Activated CD4-positive, alpha-beta T cell treated with anti-CD3 and anti-CD28 coated beads, Interleukin-2, amount 10 ng/mL, durations not matched to agents 7 days and 5 days (primary cell): Measurements from ENCODE around the gene SLC10A2. TPM values are rescaled to one million over a fixed set of nuclear protein-coding genes. Genes with fewer than 3 reads are reported as not detected.
"Not testable (repeated sequence)": the region's sequence is repeated elsewhere in the genome, so short reads cannot be mapped to it uniquely, and the experiment has no call there.

ENCODE experiments used
- CTCF ChIA-PET: fragments of 350-600 bp; sonication (Branson Sonifier 250); formaldehyde crosslinking; loops from one replicate; lab custom pipeline; 2021; ENCODE audit warnings: antibody characterized with exemption; lab: Charles Lee
- POLR2A ChIA-PET: fragments of 350-600 bp; sonication (Branson Sonifier 250); formaldehyde crosslinking; loops from one replicate; lab custom pipeline; 2021; ENCODE audit warnings: antibody characterized with exemption; lab: Charles Lee
- DNase-seq: peaks from one replicate; pipeline ENCODE4 v3.0.0-alpha.2; 2020
- H3K27ac Mint-ChIP-seq: one replicate; pipeline ENCODE4 v1.8.0; 2021; ENCODE audit warnings: mild to moderate bottlenecking, moderate library complexity, mixed read lengths
- H3K27me3 Mint-ChIP-seq: one replicate; pipeline ENCODE4 v1.8.0; 2021; ENCODE audit warnings: mixed read lengths
- H3K36me3 Mint-ChIP-seq: one replicate; pipeline ENCODE4 v1.8.0; 2021; ENCODE audit warnings: low read depth, mixed read lengths
- H3K4me1 Mint-ChIP-seq: one replicate; pipeline ENCODE4 v1.8.0; 2021; ENCODE audit warnings: mixed read lengths
- H3K4me3 Mint-ChIP-seq: one replicate; pipeline ENCODE4 v1.8.0; 2021; ENCODE audit warnings: mild to moderate bottlenecking, moderate library complexity, mixed read lengths
- H3K9me3 Mint-ChIP-seq: one replicate; pipeline ENCODE4 v1.8.0; 2021; ENCODE audit warnings: mixed read lengths
- total RNA-seq, 2 experiments: library from RNA; stranded (reverse); gene quantifications; one replicate each; pipeline ENCODE4 v1.2.3, GENCODE V29; 2021

Gene SLC10A2
- not detected for total RNA-seq

GRCh38 chr13:103066079-103066780 is at the start of gene SLC10A2:
TSS of gene SLC10A2 (minus strand) at chr13:103066417. CDS start at chr13:103066249, 168 bp downstream.
- H3K36me3 Mint-ChIP-seq, result no peaks in the 10 kb centered on the region
- DNase-seq, result no peak
- H3K4me3 Mint-ChIP-seq, result no peak within 1 kb of the TSS
- POLR2A ChIA-PET, result no interaction called here
- H3K27ac Mint-ChIP-seq, result no peak within 1 kb of the TSS
- H3K4me1 Mint-ChIP-seq, result no peaks in the 10 kb centered on the region
- H3K27me3 Mint-ChIP-seq, result no peaks in the 10 kb centered on the region
- no peaks in the 10 kb centered on the region for H3K9me3 Mint-ChIP-seq
- CTCF ChIA-PET, result no interaction called here

- Mint-ChIP-seq H3K27me3 (no peaks in the 10 kb centered on the region), H3K27ac (no peak overlapping the region), H3K4me3 (no peak overlapping the region), H3K9me3 (peaks cover 2% of the 10 kb centered on the region), H3K4me1 (no peaks in the 10 kb centered on the region), H3K36me3 (no peaks in the 10 kb centered on the region)
- ChIA-PET CTCF (no interaction called here), POLR2A (no interaction called here)
- DNase-seq, result no peak
These were observed 41.4 kb upstream of the SLC10A2 start for GRCh38 chr13:103107580-103107979.

- POLR2A ChIA-PET, result no interaction called here
- CTCF ChIA-PET, result no interaction called here
- no peaks in the 10 kb centered on the region for H3K36me3 Mint-ChIP-seq
- no peak overlapping the region for H3K27ac Mint-ChIP-seq
- no peaks in the 10 kb centered on the region for H3K4me1 Mint-ChIP-seq
- no peaks in the 10 kb centered on the region for H3K9me3 Mint-ChIP-seq
- no peak overlapping the region for H3K4me3 Mint-ChIP-seq
- no peaks in the 10 kb centered on the region for H3K27me3 Mint-ChIP-seq
- no peak for DNase-seq
These were observed 38.1 kb upstream of the SLC10A2 start for GRCh38 chr13:103104340-103104739.

GRCh38 chr13:103103456-103103855 is 37.2 kb upstream of the SLC10A2 start:
- H3K9me3 Mint-ChIP-seq, CTCF ChIA-PET, H3K36me3 Mint-ChIP-seq, H3K4me1 Mint-ChIP-seq, DNase-seq, H3K27ac Mint-ChIP-seq, H3K4me3 Mint-ChIP-seq, POLR2A ChIA-PET, H3K27me3 Mint-ChIP-seq: not testable (repeated sequence)

GRCh38 chr13:103102482-103102881 is 36.3 kb upstream of the SLC10A2 start:
- Mint-ChIP-seq H3K9me3 (no peaks in the 10 kb centered on the region), H3K4me3 (no peak overlapping the region), H3K27ac (no peak overlapping the region), H3K4me1 (no peaks in the 10 kb centered on the region), H3K36me3 (no peaks in the 10 kb centered on the region), H3K27me3 (no peaks in the 10 kb centered on the region)
- DNase-seq, result no peak
- POLR2A ChIA-PET, result no interaction called here
- CTCF ChIA-PET, result no interaction called here

- ChIA-PET CTCF (no interaction called here), POLR2A (no interaction called here)
- Mint-ChIP-seq H3K27me3 (no peaks in the 10 kb centered on the region), H3K4me1 (no peaks in the 10 kb centered on the region), H3K27ac (no peak overlapping the region), H3K9me3 (no peaks in the 10 kb centered on the region), H3K36me3 (no peaks in the 10 kb centered on the region), H3K4me3 (no peak overlapping the region)
- no peak for DNase-seq
These were observed 35.7 kb upstream of the SLC10A2 start for GRCh38 chr13:103101901-103102300.

GRCh38 chr13:103101500-103101899 is 35.3 kb upstream of the SLC10A2 start:
- H3K4me3 Mint-ChIP-seq, result no peak overlapping the region
- H3K27ac Mint-ChIP-seq, result no peak overlapping the region
- POLR2A ChIA-PET, result no interaction called here
- no peaks in the 10 kb centered on the region for H3K4me1 Mint-ChIP-seq
- CTCF ChIA-PET, result no interaction called here
- H3K9me3 Mint-ChIP-seq, result no peaks in the 10 kb centered on the region
- H3K36me3 Mint-ChIP-seq, result no peaks in the 10 kb centered on the region
- no peak for DNase-seq
- no peaks in the 10 kb centered on the region for H3K27me3 Mint-ChIP-seq

DNA sequence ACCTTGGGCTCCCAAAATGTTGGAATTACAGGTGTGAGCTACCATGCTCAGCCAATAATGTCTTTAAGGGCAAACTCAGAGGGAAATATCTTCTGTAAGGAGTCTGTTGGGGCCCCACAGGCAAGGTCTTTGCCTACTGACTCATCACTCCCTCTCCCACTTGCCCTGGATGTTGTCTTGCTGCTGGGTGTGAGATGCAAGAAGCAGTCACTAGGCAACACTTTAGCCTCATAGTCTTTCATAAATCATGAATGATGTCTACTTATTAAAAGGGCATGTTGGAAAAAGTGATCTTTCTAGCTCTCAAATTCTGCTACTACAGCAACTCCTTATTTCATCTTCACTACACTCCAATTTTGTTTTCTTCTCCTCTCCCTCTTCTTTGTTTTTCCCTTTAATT is 34.6 kb upstream of the SLC10A2 start:
- CTCF ChIA-PET, result no interaction called here
- Mint-ChIP-seq H3K27me3 (no peaks in the 10 kb centered on the region), H3K36me3 (no peaks in the 10 kb centered on the region), H3K27ac (no peak overlapping the region), H3K4me1 (no peaks in the 10 kb centered on the region), H3K9me3 (no peaks in the 10 kb centered on the region), H3K4me3 (no peak overlapping the region)
- POLR2A ChIA-PET, result no interaction called here
- DNase-seq, result no peak

GRCh38 chr13:103099722-103100293 is 33.6 kb upstream of the SLC10A2 start:
- no peak for DNase-seq
- Mint-ChIP-seq H3K4me1 (no peaks in the 10 kb centered on the region), H3K4me3 (no peak overlapping the region), H3K27ac (no peak overlapping the region), H3K36me3 (no peaks in the 10 kb centered on the region), H3K27me3 (no peaks in the 10 kb centered on the region), H3K9me3 (no peaks in the 10 kb centered on the region)
- ChIA-PET POLR2A (no interaction called here), CTCF (no interaction called here)

DNA sequence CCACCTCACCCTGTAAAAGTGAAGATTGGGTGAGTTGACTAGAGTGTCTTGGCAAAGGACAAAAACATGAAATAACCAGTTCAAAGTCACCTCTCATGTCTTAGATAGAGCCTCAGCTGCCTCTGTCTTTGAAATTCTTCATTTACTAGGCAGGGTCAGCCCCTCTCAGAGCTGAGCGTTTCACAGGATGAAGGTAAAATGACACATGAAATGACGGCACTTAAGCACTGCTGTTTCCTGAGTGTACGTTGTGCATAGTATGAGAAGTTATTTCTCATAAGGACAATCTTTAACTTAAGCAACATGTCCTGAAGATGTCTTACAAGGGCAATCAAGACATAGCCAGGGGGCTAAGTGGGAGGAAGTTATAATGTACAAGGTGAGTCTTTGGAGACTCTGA is 32.3 kb upstream of the SLC10A2 start:
- ChIA-PET POLR2A (no interaction called here), CTCF (no interaction called here)
- Mint-ChIP-seq H3K36me3 (no peaks in the 10 kb centered on the region), H3K9me3 (peaks cover 3% of the 10 kb centered on the region), H3K4me1 (no peaks in the 10 kb centered on the region), H3K27ac (no peak overlapping the region), H3K4me3 (no peak overlapping the region), H3K27me3 (no peaks in the 10 kb centered on the region)
- DNase-seq, result no peak

- no peaks in the 10 kb centered on the region for H3K4me1 Mint-ChIP-seq
- no peak overlapping the region for H3K4me3 Mint-ChIP-seq
- no peaks in the 10 kb centered on the region for H3K27me3 Mint-ChIP-seq
- H3K36me3 Mint-ChIP-seq, result no peaks in the 10 kb centered on the region
- DNase-seq, result no peak
- no peak overlapping the region for H3K27ac Mint-ChIP-seq
- POLR2A ChIA-PET, result no interaction called here
- H3K9me3 Mint-ChIP-seq, result peaks cover 8% of the 10 kb centered on the region
- CTCF ChIA-PET, result no interaction called here
These were observed 31.2 kb upstream of the SLC10A2 start for GRCh38 chr13:103097366-103097928.

- H3K36me3 Mint-ChIP-seq, H3K27ac Mint-ChIP-seq, POLR2A ChIA-PET, CTCF ChIA-PET, H3K4me3 Mint-ChIP-seq, H3K27me3 Mint-ChIP-seq, DNase-seq, H3K4me1 Mint-ChIP-seq, H3K9me3 Mint-ChIP-seq: not testable (repeated sequence)
These were observed 27.4 kb upstream of the SLC10A2 start for GRCh38 chr13:103093649-103094048.

GRCh38 chr13:103087275-103087674 is 21.1 kb upstream of the SLC10A2 start:
- H3K4me1 Mint-ChIP-seq, result no peaks in the 10 kb centered on the region
- H3K4me3 Mint-ChIP-seq, result no peak overlapping the region
- no peak for DNase-seq
- H3K36me3 Mint-ChIP-seq, result no peaks in the 10 kb centered on the region
- H3K27me3 Mint-ChIP-seq, result no peaks in the 10 kb centered on the region
- ChIA-PET POLR2A (no interaction called here), CTCF (no interaction called here)
- no peaks in the 10 kb centered on the region for H3K9me3 Mint-ChIP-seq
- no peak overlapping the region for H3K27ac Mint-ChIP-seq
